Keratinocyte (primary cell): ENCODE measurements around the gene C16orf95. TPM values are rescaled to one million over a fixed set of nuclear protein-coding genes. Genes with fewer than 3 reads are reported as not detected.

Source experiments
- DNase-seq: peaks from one replicate; pipeline ENCODE4 v3.0.0-alpha.2; 2011; ENCODE audit warnings: low read depth, missing footprints, low spot score
- FAIRE-seq: peaks from 2 replicates; lab custom pipeline; 2011; peaks lifted over from hg19 to GRCh38; lab: Jason Lieb, UNC
- H2AFZ ChIP-seq: 2 replicates; pipeline ENCODE4 v1.6.0; 2012; ENCODE audit warnings: low read length, control low read depth, inconsistent platforms; ENCODE audit not compliant: control insufficient read depth
- H3K27ac ChIP-seq: 2 replicates; pipeline ENCODE4 v1.5.1; 2011; ENCODE audit warnings: low read length; ENCODE audit not compliant: control insufficient read depth, insufficient read depth
- H3K27me3 ChIP-seq: 3 replicates; pipeline ENCODE4 v1.6.0; 2011; ENCODE audit warnings: low read length; ENCODE audit not compliant: control insufficient read depth, insufficient read depth; ENCODE audit errors: extremely low read depth
- H3K36me3 ChIP-seq, 2 experiments: 2 replicates in 1 of 2; 3 replicates in 1 of 2; pipeline ENCODE4 v1.5.1; 2011; ENCODE audit warnings: low read length in 2 of 2, mild to moderate bottlenecking in 1 of 2; ENCODE audit not compliant: control insufficient read depth in 2 of 2, insufficient read depth in 2 of 2; ENCODE audit errors: extremely low read depth in 1 of 2
- H3K4me1 ChIP-seq: 3 replicates; pipeline ENCODE4 v1.5.1; 2011; ENCODE audit warnings: low read length; ENCODE audit not compliant: control insufficient read depth, insufficient read depth; ENCODE audit errors: extremely low read depth
- H3K4me2 ChIP-seq: 3 replicates; pipeline ENCODE4 v1.6.0; 2011; ENCODE audit warnings: low read depth, low read length; ENCODE audit not compliant: control insufficient read depth, insufficient read depth; ENCODE audit errors: extremely low read depth
- H3K4me3 ChIP-seq, 3 experiments: fragments of 200-600 bp in 1 of 3; sonication (generic) in 1 of 3; 2 replicates in 2 of 3; 3 replicates in 1 of 3; pipeline ENCODE4 v1.5.1; 2011 to 2016; ENCODE audit warnings: low read length in 3 of 3, mild to moderate bottlenecking in 3 of 3, control low read depth in 2 of 3, inconsistent platforms in 1 of 3, low read depth in 1 of 3, mixed read lengths in 1 of 3, mixed run types in 1 of 3, moderate library complexity in 1 of 3; ENCODE audit not compliant: control insufficient read depth in 2 of 3, insufficient read depth in 2 of 3; ENCODE audit errors: extremely low read depth in 1 of 3
- H3K79me2 ChIP-seq: 2 replicates; pipeline ENCODE4 v1.6.0; 2012; ENCODE audit warnings: low read length; ENCODE audit not compliant: control insufficient read depth, insufficient read depth
- H3K9ac ChIP-seq: 3 replicates; pipeline ENCODE4 v1.6.0; 2011; ENCODE audit warnings: low read length; ENCODE audit not compliant: control insufficient read depth, insufficient read depth; ENCODE audit errors: extremely low read depth
- H3K9me1 ChIP-seq: 3 replicates; pipeline ENCODE4 v1.6.0; 2011; ENCODE audit warnings: low read length; ENCODE audit not compliant: control insufficient read depth, insufficient read depth; ENCODE audit errors: extremely low read depth
- H3K9me3 ChIP-seq: 2 replicates; pipeline ENCODE4 v1.5.1; 2012; ENCODE audit warnings: low read depth, low read length; ENCODE audit not compliant: control insufficient read depth
- H4K20me1 ChIP-seq: 3 replicates; pipeline ENCODE4 v1.6.0; 2011; ENCODE audit warnings: low read length; ENCODE audit not compliant: control insufficient read depth, insufficient read depth; ENCODE audit errors: extremely low read depth
- CTCF ChIP-seq, 3 experiments: IDR thresholded peaks in 1 of 3; conservative IDR thresholded peaks in 1 of 3; optimal IDR thresholded peaks in 1 of 3; 2 replicates in 2 of 3; 3 replicates in 1 of 3; pipeline versions ENCODE3 to v1.5.1; 2011; ENCODE audit warnings: low read length in 3 of 3, mild to moderate bottlenecking in 3 of 3, moderate library complexity in 2 of 3, control low read depth in 1 of 3, inconsistent platforms in 1 of 3; ENCODE audit not compliant: insufficient read depth in 2 of 3; ENCODE audit errors: extremely low read depth in 1 of 3
- EZH2 ChIP-seq: IDR thresholded peaks from one replicate; pipeline ENCODE4 v1.6.1; 2012; ENCODE audit warnings: inconsistent platforms, mild to moderate bottlenecking, low read length, moderate library complexity
- dilution Hi-C: fragments of 300-500 bp; cut with MboI; formaldehyde crosslinking; loops from one replicate; pipeline ENCODE4 v1.7.0; 2020; ENCODE audit warnings: low sequenced_read_pairs; ENCODE audit not compliant: extremely low pct_ligation_motif_present
- polyA plus RNA-seq, 5 experiments: library from polyadenylated mRNA; depleted of rRNA in 3 of 5; stranded (reverse) in 3 of 5; stranded (forward) in 1 of 5; unstranded in 1 of 5; fragments of >200 nt; gene quantifications; 1 replicate in 1 of 5; 2 replicates in 3 of 5; 3 replicates in 1 of 5; pipeline versions ENCODE4 v1.2.1 to v1.2.3, GENCODE V29; 2011 to 2012; ENCODE audit warnings: missing spikeins in 2 of 5, low read depth in 1 of 5, low replicate concordance in 1 of 5

The C16orf95 gene
- polyA plus RNA-seq, 1 donor (not counting 4 experiments of a cell fraction or from before 2014, with no cell fraction given) = 1.5 TPM

GRCh38 chr16:87279094-87279658 lies 38.0 kb downstream of the C16orf95 start:
- no peaks in the 10 kb centered on the region for H3K36me3 ChIP-seq
- H3K79me2 ChIP-seq = no peaks in the 10 kb centered on the region
- no peaks in the 10 kb centered on the region for H3K9me3 ChIP-seq
- dilution Hi-C loops = no loop called here
- no peaks in the 10 kb centered on the region for H4K20me1 ChIP-seq
- H3K4me3 ChIP-seq = no peak overlapping the region
- no peak overlapping the region for H3K9ac ChIP-seq
- no peak overlapping the region for H3K4me2 ChIP-seq
- no peak for TF ChIP-seq EZH2
- no peak for TF ChIP-seq CTCF (optimal IDR thresholded peaks at IDR 0.05 in 1 of 3, IDR thresholded peaks at IDR 0.05 in 1 of 3, conservative IDR thresholded peaks at IDR 0.05 in 1 of 3; ENCODE audit: extremely low read depth in 1 of 3, insufficient read depth in 2 of 3, low read length in 3 of 3)
- H3K27me3 ChIP-seq = no peaks in the 10 kb centered on the region
- FAIRE-seq (no peak), DNase-seq (no peak)
- H3K9me1 ChIP-seq = no peaks in the 10 kb centered on the region
- H3K27ac ChIP-seq = no peak overlapping the region
- H3K4me1 ChIP-seq = no peaks in the 10 kb centered on the region
- no peak overlapping the region for H2AFZ ChIP-seq

DNA sequence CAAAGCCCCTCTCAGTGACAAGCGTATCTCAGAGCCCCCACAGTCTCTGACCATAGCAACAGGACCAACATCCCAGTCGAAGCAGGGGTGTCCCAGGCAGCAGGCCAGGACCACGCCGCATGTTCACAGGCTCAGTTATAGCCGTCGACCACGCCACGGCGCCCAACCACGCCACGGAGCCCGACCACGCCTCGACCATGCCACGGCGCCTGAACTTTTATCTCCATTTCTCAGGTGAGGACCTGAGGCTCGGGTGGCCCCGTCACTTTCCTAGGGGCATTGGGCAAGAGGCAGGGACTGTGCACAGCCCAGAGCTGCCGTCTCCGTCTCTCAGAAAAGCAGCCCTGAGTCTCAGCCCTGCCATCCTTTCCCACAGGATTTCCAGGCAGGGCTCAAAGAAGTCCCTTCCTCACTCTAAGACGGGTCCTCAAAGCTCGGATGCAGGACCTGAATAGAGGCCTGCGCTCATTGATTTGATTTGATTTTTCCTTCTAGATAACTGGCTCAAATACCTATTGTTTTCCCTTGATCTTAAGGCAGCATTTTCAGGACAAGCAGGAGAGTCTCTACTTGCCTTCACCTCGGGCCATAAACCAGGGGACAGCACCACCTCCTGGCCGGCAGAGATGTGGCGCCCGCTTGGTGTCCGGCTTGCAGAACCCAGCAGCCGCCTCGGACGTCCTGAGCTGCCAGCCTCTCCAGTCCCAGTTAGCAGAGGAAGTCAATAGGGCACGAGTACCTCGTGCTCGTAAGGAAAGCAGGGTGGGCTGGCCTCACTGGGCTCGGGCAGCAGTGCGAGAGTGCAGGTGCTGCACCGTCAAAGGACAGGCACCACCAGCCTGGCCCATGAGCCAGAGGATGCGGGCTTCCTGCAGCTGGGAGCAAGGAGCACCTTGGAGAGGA lies 38.8 kb downstream of the C16orf95 start:
- H3K27me3 ChIP-seq = no peaks in the 10 kb centered on the region
- dilution Hi-C loops = no loop called here
- TF ChIP-seq CTCF (optimal IDR thresholded peaks at IDR 0.05 in 1 of 3, IDR thresholded peaks at IDR 0.05 in 1 of 3, conservative IDR thresholded peaks at IDR 0.05 in 1 of 3; ENCODE audit: extremely low read depth in 1 of 3, insufficient read depth in 2 of 3, low read length in 3 of 3) (peak; percentile 89 to 95 (median 93)), EZH2 (no peak)
- H3K9ac ChIP-seq = no peak overlapping the region
- H3K9me1 ChIP-seq = no peaks in the 10 kb centered on the region
- no peaks in the 10 kb centered on the region for H3K9me3 ChIP-seq
- peak; percentile 19 for DNase-seq
- H2AFZ ChIP-seq = no peak overlapping the region
- H3K4me1 ChIP-seq = no peaks in the 10 kb centered on the region
- FAIRE-seq = no peak
- no peak overlapping the region for H3K4me3 ChIP-seq
- H3K36me3 ChIP-seq = no peaks in the 10 kb centered on the region
- H3K79me2 ChIP-seq = no peaks in the 10 kb centered on the region
- no peaks in the 10 kb centered on the region for H4K20me1 ChIP-seq
- no peak overlapping the region for H3K4me2 ChIP-seq
- no peak overlapping the region for H3K27ac ChIP-seq
